ENCODE data around the gene CEP85L.

CEP85L gene

DNA sequence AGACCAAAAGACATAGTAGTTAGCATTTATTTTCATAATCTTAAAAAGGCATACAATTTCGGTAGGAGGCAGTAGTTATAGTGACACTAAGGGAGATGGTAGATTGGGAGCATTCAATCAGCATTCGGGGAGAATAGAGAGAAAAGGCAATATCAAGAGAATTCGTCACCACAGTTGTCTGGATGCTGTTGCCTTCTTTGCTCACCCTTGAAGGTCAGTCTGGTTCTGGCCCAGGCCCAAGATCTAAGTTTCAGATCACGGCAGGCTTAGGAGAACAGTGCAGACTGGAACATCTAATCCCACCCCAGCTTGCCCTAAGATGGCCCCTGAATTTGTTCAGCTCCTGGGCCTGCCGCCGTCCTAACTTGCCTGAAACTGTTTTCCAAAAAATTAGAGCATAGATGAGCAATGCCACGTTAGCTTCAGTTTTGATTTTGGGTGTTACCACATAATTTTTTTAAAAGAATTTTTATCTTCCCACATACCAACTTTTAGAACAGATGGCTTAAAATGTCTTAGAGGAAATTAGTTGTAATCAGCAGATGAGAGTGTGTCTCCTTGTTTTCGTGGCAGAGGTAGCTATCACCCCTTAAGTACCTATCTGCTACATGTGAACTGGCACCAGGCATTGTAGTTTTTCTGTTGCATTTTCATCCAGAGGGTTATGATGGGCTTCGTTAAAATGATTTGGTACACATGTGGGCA, 8.3 kb upstream of the CEP85L start:
- DNase-seq: no peak

DNA sequence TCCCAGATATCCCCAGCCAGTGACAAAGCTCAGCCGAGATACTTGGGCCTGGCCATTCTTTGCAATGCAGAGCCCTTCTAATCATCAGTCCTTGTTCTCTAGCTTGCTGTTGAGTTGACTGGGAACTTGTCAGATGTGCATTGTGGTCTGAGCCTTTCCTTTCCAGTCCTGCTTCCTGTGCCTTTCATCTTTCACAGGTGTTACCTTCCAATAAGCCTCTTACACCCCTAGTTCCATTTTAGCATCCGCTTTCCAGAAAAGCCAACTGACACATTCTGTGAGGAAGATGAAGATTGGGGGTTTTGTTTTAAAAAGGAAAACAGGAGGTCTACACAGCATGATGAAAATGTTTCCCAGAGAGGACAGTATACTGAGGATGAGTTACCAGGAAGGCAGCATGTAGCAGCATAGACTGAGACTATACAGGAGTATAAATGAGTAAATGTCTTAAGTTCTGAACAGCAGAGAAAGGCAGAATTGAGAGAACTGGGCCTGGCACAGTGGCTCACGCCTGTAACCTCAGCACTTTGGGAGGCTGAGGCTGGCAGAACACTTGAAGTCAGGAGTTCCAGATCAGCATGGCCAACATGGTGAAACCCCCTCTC, 5.6 kb upstream of the CEP85L start:
- no peak for DNase-seq

- DNase-seq: no peak
Measured at GRCh38 chr6:118652051-118652615, 742 bp upstream of the CEP85L start.

DNA sequence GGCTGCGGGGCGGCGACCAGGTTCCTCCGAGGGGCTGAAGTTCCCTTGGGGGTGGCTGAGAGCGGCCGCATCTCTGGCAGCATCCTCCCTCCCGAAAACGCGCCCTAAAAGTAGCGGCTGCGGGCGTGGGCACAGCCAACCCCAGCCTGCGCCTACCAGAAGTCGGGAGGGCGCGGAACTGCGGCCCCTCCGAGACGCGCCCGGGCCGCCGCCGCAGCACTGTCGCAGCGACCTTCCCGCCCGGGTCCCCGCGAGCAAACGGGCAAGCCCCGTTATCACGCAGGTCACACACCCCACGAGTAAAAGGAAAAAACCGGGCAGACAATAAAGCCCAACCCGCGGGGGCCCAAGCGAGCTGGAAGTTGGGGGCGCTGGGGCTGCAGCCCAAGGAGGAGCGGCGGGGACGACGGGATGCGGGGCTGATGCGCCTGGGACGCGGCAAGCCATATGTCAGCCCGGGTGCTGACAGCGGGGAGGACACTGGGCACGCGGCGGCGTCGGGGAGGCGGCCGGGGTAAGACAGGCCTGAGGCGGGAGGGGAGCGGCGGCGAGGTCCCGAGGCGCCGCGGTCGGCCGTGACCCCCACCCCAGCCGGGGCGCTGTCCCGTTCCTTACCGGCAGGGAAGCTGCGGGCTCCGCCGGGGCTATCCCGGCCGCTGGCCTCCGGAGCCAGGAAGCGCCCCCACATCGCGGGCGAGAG, 659 bp downstream of the CEP85L start:
- DNase-seq: peak; percentile 51

GRCh38 chr6:118649918-118650581, 1.3 kb downstream of the CEP85L start:
- DNase-seq: no peak

DNA sequence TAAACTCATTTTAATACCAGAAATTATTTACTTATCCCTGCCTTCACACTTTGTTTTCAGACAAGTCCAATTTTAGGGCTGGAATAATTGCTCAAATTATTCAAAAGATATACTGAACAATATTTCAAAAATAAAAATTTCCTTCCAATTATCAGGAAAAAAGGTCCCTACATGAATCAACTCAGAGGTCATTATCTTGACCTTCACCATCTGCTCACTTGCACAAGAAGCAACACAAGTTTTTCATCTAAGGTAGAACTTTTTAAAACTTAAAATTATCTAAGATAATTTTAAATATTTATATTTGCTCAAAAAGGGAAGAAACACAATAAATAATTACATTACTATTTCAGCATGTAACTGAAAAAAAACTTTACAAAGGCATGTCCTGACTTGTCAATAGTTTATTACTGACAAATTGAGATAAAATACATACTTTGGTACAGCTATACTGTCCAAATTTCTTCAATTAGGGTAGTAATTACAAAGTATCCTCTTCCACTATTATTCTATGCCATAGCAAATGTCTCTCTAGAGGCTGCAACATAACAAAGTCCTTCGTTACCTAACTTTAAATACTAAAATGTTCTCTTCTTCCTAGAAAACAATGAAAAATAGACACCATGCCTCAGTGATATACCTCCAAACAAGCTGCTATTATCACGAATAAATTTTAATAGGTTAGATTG, 2.4 kb downstream of the CEP85L start:
- no peak for DNase-seq

- no peak for DNase-seq
Measured at GRCh38 chr6:118646977-118647376, 4.4 kb downstream of the CEP85L start.

DNA sequence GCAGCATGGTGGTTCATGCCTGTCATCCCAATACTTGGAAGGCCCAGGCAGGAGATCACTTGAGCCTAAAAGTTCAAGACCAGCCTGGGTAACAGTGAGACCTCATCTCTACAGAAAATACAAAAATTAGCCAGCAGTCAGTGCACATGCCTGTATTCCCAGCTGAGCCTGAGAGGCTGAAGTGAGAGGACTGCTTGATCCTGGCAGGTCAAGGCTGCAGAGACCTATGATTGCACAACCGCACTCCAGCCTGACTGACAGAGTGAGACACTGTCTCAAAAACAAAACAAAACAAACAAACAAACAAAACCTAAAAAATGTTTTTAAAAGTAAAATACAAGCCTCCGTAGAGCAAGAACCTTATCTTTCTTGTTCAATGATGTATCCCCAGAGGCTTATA, 6.0 kb downstream of the CEP85L start:
- DNase-seq: no peak

DNA sequence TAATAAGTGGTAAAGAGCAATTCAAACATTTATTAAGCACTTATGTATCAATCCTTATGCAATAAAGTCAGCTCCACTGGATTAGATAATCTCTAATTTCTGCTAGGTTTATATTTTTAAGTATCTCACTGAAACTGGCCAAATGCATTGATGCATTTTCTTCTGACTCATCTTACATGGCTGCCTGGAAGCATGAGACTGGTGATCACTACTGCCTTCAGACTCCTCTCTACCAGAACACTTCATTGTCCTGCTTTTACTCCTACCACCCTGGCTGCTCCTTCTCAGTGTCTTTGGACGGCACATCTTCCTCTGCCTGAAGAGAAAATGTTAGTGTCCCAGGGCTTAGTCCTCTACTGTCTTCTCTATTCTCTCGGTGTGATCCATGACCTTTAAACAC, 7.4 kb downstream of the CEP85L start:
- no peak for DNase-seq

GRCh38 chr6:118641042-118641441, 10.3 kb downstream of the CEP85L start:
- DNase-seq: no peak

DNA sequence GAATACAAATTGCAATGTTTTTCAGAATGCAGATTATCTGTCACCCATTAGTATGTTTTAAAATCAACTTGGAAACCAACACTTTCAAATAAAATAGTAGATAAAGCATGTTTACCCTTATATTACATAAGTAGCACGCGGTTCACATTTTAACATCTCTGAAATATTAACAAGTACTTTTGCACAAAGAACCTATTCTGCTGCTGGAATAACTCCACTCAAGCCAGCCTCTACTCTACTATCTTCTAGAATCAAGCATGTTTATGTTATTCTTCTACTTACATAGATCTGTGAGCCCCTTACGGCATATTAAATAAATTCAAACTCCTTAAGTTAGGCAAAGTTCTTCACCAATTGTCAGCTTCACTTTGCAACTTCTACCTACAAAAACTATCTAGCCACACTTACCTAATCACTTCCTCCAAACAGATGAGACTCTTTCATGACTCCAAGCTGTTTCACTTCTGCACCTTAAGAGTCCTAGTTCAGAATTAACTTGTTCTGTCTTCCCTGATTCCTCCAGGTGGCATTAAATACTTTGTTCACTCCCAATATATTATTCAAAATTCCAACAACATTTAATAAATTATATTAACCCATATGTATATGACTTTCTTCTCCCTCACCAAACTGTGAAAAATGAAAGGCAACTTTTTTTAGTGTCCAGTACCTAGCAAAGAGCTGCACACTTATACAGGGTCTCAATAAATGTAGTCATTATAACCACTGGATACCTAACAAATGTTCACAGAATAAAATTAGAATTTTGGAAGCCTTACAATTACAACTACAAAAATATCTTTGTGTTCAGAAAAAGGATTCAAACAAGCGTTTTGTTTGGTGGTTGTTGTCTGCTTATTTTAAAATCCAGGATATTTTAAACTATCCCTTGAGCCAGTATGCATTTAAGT, 12.1 kb downstream of the CEP85L start:
- DNase-seq: no peak

DNA sequence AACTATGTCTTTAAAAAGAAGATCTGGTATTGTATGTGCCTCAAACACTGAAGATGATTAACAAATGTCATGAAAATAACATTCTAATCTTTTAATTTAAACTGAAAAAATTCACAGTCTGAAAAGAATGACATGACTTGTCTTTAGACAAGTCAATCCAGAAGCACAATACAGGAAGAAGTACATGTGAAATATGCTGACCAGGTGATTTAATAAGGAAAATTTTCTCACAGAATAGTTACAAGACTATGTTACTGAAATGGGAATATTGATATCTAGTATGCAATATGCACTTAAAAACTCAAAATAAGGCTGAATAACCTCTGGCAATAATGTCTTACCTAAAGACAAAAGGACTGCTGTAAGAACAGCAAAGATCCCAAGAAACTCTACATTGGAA, 13.1 kb downstream of the CEP85L start:
- no peak for DNase-seq

DNA sequence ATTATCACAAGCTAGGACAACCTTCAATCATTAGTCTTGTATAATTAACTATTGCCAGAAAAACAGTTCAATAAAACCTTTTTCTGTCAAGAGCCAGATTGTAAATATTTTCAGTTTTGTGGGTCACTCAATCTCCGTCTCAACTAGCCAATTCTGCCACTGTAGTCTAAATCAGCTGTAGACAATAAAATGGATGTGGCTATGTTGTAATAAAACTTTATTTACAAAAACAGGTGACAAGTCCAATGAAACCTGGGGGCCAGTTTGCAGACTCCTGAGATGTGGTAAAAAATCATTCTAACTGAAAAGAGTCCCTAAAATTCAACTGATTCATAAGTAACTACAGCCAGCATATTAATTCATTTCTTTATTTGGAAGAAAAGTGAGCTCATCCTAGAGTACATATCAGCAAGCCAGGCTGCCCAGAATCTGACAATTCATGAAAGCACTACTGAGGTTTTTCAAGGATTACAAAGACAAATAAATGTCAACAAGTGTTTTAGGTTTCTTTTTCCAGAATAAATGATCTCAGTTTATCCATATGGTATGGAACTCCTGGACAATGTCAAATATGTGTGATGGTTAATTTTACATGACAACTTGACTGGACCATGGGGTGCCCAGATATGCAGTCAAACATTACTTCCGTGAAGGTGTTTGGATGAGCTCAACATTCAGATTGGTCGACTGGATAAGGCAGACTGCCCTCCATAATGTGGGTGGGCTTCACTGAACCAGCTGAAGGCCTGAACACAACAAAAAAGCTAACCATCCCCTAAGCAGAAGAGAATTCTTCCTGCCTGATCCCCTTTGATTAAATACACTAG, 15.3 kb downstream of the CEP85L start:
- no peak for DNase-seq

DNA sequence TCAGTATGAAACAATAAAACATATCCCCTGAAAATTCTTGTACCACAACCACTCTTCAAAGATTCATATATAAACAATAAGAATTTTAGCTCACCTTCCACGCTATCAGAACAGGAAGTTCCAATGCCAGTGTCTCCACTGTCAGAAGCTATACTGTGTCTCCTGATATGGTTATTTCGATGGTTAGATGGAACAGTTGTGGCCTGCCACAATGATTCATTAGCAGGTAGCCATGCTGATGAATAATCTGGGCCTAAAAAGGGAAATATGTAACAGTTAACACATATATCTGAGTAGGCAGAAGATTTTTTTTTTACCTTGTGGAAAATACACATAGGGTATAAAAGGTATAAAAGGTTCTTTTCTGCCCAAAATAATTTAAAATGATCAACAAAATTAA, 19.0 kb downstream of the CEP85L start:
- no peak for DNase-seq

DNA sequence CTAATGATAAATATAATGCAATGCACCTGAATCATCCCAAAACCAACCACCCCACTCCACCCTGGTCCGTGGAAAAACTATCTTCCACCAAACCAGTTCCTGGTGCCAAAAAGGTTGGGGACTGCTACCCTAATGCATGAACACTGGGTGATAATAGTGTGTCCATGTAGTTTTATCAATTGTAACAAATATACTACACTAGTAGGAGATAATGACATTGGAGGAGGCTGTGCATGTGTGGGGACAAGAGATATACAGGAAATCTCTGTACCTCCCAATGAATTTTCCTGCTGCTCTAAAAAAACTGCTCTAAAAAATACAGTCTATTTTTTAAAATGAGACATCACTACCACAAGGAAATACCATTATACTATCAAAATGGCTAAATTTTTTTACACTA, 20.5 kb downstream of the CEP85L start:
- no peak for DNase-seq

GRCh38 chr6:118630067-118630466, 21.3 kb downstream of the CEP85L start:
- no peak for DNase-seq

DNA sequence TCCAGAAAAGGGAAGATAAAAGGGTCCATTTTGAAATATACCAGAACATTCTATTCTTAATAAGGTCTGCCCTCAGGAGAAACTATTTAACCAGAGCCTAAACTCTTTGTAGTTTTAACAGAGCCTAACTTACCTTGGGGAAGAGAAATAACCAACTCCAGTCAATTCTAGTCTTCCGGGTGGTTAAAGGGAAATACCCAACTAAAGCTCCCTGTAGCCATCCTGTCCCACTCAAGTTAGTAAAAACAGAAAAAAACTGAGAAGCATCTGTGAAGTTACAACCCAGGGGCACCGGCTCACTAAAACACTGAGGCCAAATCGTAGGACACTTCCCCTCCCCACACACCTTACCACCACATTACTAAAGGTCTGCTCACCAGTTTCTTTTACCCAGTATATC, 23.7 kb downstream of the CEP85L start:
- DNase-seq: no peak

DNA sequence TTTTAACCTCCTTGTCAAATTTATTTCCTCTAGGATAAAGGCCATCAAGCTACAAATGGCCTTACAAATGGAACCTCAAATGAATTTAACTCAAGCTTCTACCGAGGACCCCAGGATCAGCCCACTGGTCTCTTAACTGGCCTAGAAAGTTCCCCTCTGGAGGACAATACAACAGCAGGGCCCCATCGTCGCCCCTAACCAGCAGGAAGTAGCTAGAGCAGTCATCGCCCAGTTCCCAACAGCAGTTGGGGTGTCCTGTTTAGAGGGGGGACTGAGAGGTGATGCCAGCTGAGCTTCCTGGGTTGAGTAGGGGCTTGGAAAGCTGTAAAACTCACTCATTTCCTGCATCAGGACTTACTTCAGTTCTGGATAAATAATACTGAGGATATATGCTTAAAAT, 25.6 kb downstream of the CEP85L start:
- DNase-seq: no peak

- DNase-seq: no peak
Measured at GRCh38 chr6:118621799-118622470, 29.5 kb downstream of the CEP85L start.

- no peak for DNase-seq
Measured at GRCh38 chr6:118620202-118620601, 31.2 kb downstream of the CEP85L start.
